OCI-LY1 (cell line): ENCODE measurements around the gene GALT.

Experiments used
- H2AFZ ChIP-seq: fragments of 200-600 bp; sonication (generic), shearing (Covaris generic); 2 replicates; pipeline ENCODE4 v1.6.0; 2014; ENCODE audit warnings: antibody characterized with exemption, mild to moderate bottlenecking, low read length
- H3F3A ChIP-seq: fragments of 200-600 bp; sonication (generic), shearing (Covaris generic); 2 replicates; pipeline ENCODE4 v1.6.0; 2014; ENCODE audit warnings: mild to moderate bottlenecking, antibody characterized with exemption, low read length, moderate library complexity; ENCODE audit not compliant: insufficient read depth
- H3K27ac ChIP-seq: fragments of 200-600 bp; sonication (generic); 2 replicates; pipeline ENCODE4 v1.5.1; 2014; ENCODE audit warnings: low read length, mixed run types, mild to moderate bottlenecking, low read depth; ENCODE audit not compliant: poor library complexity, severe bottlenecking
- H3K27me3 ChIP-seq: fragments of 200-600 bp; sonication (generic); 2 replicates; pipeline ENCODE4 v1.6.0; 2014; ENCODE audit warnings: antibody characterized with exemption, mild to moderate bottlenecking, low read length, moderate library complexity; ENCODE audit not compliant: insufficient read depth
- H3K36me3 ChIP-seq: fragments of 200-600 bp; sonication (generic); 2 replicates; pipeline ENCODE4 v1.6.1; 2014; ENCODE audit warnings: mild to moderate bottlenecking, antibody characterized with exemption, low read length, moderate library complexity, mixed read lengths; ENCODE audit not compliant: insufficient read depth
- H3K4me1 ChIP-seq: fragments of 200-600 bp; sonication (generic); 2 replicates; pipeline ENCODE4 v1.5.1; 2014; ENCODE audit warnings: mild to moderate bottlenecking, low read length, moderate library complexity; ENCODE audit not compliant: insufficient read depth, severe bottlenecking
- H3K4me2 ChIP-seq: fragments of 200-600 bp; sonication (generic), shearing (Covaris generic); 2 replicates; pipeline ENCODE4 v1.6.1; 2014; ENCODE audit warnings: low read length
- H3K4me3 ChIP-seq: fragments of 200-600 bp; sonication (generic); 2 replicates; pipeline ENCODE4 v1.5.1; 2014; ENCODE audit warnings: low read length, low read depth, mild to moderate bottlenecking, mixed read lengths; ENCODE audit not compliant: poor library complexity, severe bottlenecking
- H3K79me2 ChIP-seq: fragments of 200-600 bp; shearing (Covaris generic); 2 replicates; pipeline ENCODE4 v1.6.1; 2016; ENCODE audit warnings: mixed run types, low read length, mixed read lengths; ENCODE audit not compliant: insufficient read depth
- H3K9ac ChIP-seq: fragments of 200-600 bp; sonication (generic), shearing (Covaris generic); 2 replicates; pipeline ENCODE4 v1.6.1; 2014; ENCODE audit warnings: mild to moderate bottlenecking, low read length, mixed read lengths
- H3K9me2 ChIP-seq: fragments of 200-600 bp; sonication (generic), shearing (Covaris generic); 2 replicates; pipeline ENCODE4 v1.6.1; 2014; ENCODE audit warnings: low read depth, mild to moderate bottlenecking, low read length, mixed read lengths
- H3K9me3 ChIP-seq: fragments of 200-600 bp; shearing (Covaris generic); 2 replicates; pipeline ENCODE4 v1.6.1; 2014; ENCODE audit warnings: low read length, mixed read lengths
- H4K20me1 ChIP-seq: fragments of 200-600 bp; sonication (generic), shearing (Covaris generic); 2 replicates; pipeline ENCODE4 v1.6.0; 2016; ENCODE audit warnings: mild to moderate bottlenecking, low read length; ENCODE audit not compliant: insufficient read depth
- CTCF ChIP-seq: fragments of 200-600 bp; sonication (generic), shearing (Covaris generic); IDR thresholded peaks from 2 replicates; pipeline ENCODE4 v1.5.1; 2017; ENCODE audit warnings: mild to moderate bottlenecking, antibody characterized with exemption, low read length, moderate library complexity, mixed read lengths
- EZH2 ChIP-seq: fragments of 200-600 bp; sonication (generic), shearing (Covaris generic); IDR thresholded peaks from 2 replicates; pipeline ENCODE4 v1.8.0; 2017; ENCODE audit warnings: borderline replicate concordance, mixed run types, mild to moderate bottlenecking, antibody characterized with exemption, low read length, moderate library complexity, mixed read lengths

Gene GALT

DNA sequence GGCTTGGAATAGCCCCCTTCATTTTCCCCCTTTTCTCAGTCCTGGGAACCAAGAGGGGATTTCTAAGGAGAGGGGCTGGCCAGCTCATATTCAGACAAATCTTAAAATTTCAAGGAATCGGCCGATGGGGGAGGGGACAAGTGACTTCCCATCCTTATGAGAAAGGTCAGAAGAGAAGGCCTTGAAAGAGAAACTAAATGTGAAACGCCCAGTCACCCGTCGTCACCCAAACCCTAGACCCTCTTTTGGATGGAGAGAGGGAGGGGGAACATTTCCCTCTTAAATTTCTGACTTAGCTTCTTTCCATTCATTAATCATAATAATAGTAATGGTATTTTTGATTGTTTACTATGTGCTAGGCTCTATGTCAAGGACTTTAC, 45.5 kb downstream of the GALT start:
- Histone ChIP-seq H3K9me2 (no peaks in the 10 kb centered on the region), H4K20me1 (no peaks in the 10 kb centered on the region), H3K36me3 (no peaks in the 10 kb centered on the region), H3K9ac (no peak overlapping the region), H3K4me3 (no peak overlapping the region), H3K79me2 (no peaks in the 10 kb centered on the region), H3F3A (no peaks in the 10 kb centered on the region), H3K9me3 (no peaks in the 10 kb centered on the region), H3K27me3 (no peaks in the 10 kb centered on the region), H3K4me1 (no peaks in the 10 kb centered on the region), H3K4me2 (no peak overlapping the region), H2AFZ (no peak overlapping the region), H3K27ac (no peak overlapping the region)
- no peak for TF ChIP-seq EZH2
- no peak for TF ChIP-seq CTCF

- H3K9me2 ChIP-seq: no peaks in the 10 kb centered on the region
- H4K20me1 ChIP-seq: no peaks in the 10 kb centered on the region
- TF ChIP-seq CTCF: no peak
- no peak for TF ChIP-seq EZH2
- no peak overlapping the region for H3K9ac ChIP-seq
- H3K9me3 ChIP-seq: no peaks in the 10 kb centered on the region
- no peak overlapping the region for H2AFZ ChIP-seq
- no peak overlapping the region for H3K4me3 ChIP-seq
- H3K27ac ChIP-seq: no peak overlapping the region
- H3K36me3 ChIP-seq: no peaks in the 10 kb centered on the region
- no peaks in the 10 kb centered on the region for H3K4me1 ChIP-seq
- H3F3A ChIP-seq: no peaks in the 10 kb centered on the region
- no peaks in the 10 kb centered on the region for H3K79me2 ChIP-seq
- H3K27me3 ChIP-seq: no peaks in the 10 kb centered on the region; the same call in 1 of the 2 replicates
- H3K4me2 ChIP-seq: no peak overlapping the region
These were observed 47.1 kb downstream of the GALT start for GRCh38 chr9:34693560-34693959.

GRCh38 chr9:34694811-34695210, 48.3 kb downstream of the GALT start:
- Histone ChIP-seq H3K27ac (no peak overlapping the region), H3K79me2 (no peaks in the 10 kb centered on the region), H3K27me3 (peaks cover 3% of the 10 kb centered on the region; the same call in 1 of the 2 replicates), H3K4me1 (no peaks in the 10 kb centered on the region), H3K9ac (no peak overlapping the region), H3K36me3 (no peaks in the 10 kb centered on the region), H3F3A (no peaks in the 10 kb centered on the region), H2AFZ (no peak overlapping the region), H3K4me3 (no peak overlapping the region), H3K9me2 (no peaks in the 10 kb centered on the region), H4K20me1 (no peaks in the 10 kb centered on the region), H3K4me2 (no peak overlapping the region), H3K9me3 (no peaks in the 10 kb centered on the region)
- TF ChIP-seq CTCF (no peak), EZH2 (no peak)
